ENCODE measurements around the gene ARHGAP11A.

ARHGAP11A gene

GRCh38 chr15:32688151-32688639 is 72.9 kb downstream of the ARHGAP11A start:
- H3K4me3 ChIP-seq (replicated peaks; ENCODE audit: low read depth, low read length): no peak overlapping the region
- no peak for DNase-seq (ENCODE audit: low read depth)
- TF ChIP-seq, protein P1, sequence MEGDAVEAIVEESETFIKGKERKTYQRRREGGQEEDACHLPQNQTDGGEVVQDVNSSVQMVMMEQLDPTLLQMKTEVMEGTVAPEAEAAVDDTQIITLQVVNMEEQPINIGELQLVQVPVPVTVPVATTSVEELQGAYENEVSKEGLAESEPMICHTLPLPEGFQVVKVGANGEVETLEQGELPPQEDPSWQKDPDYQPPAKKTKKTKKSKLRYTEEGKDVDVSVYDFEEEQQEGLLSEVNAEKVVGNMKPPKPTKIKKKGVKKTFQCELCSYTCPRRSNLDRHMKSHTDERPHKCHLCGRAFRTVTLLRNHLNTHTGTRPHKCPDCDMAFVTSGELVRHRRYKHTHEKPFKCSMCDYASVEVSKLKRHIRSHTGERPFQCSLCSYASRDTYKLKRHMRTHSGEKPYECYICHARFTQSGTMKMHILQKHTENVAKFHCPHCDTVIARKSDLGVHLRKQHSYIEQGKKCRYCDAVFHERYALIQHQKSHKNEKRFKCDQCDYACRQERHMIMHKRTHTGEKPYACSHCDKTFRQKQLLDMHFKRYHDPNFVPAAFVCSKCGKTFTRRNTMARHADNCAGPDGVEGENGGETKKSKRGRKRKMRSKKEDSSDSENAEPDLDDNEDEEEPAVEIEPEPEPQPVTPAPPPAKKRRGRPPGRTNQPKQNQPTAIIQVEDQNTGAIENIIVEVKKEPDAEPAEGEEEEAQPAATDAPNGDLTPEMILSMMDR (IDR thresholded peaks at IDR 0.05; ENCODE audit: low read length, missing control alignments): no peak

Measured in fibroblast of pulmonary artery (primary cell).